Ovary (tissue), 9 donors: ENCODE data around the gene KRTAP1-5. TPM values are rescaled to one million over a fixed set of nuclear protein-coding genes. Genes with fewer than 3 reads are reported as not detected.

Experiments
- DNase-seq, 5 donors: peaks; one replicate each; pipeline ENCODE4 v3.0.0-alpha.2; 2019 to 2020
- H3K27ac ChIP-seq, 2 donors: fragments of 200-600 bp; one replicate each; pipeline versions ENCODE4 v1.5.1 to v1.8.0; 2019 to 2022
- H3K27me3 ChIP-seq: fragments of 200-600 bp; one replicate; pipeline ENCODE4 v1.8.0; 2022
- H3K36me3 ChIP-seq: fragments of 200-600 bp; sonication (generic); one replicate; pipeline ENCODE4 v1.5.1; 2019
- H3K4me1 ChIP-seq: one replicate; pipeline ENCODE4 v1.8.1; 2013; ENCODE audit warnings: mild to moderate bottlenecking, moderate library complexity; ENCODE audit not compliant: insufficient read depth
- H3K4me3 ChIP-seq: fragments of 200-600 bp; sonication (generic); one replicate; pipeline ENCODE4 v1.5.1; 2017
- H3K9me3 ChIP-seq, 2 donors: fragments of 200-600 bp in 1 of 2; sonication (generic) in 1 of 2; one replicate each; pipeline versions ENCODE4 v1.5.1 to v1.8.1; 2013 to 2019; ENCODE audit warnings: mild to moderate bottlenecking in 1 of 2, moderate library complexity in 1 of 2
- EP300 ChIP-seq: sonication (generic); formaldehyde crosslinking; IDR thresholded peaks from one replicate; pipeline ENCODE4 v1.6.1; 2017; ENCODE audit warnings: antibody characterized with exemption
- POLR2A ChIP-seq: fragments of 450-650 bp; IDR thresholded peaks from one replicate; pipeline ENCODE4 v1.6.1; 2017; ENCODE audit warnings: antibody characterized with exemption, mild to moderate bottlenecking, moderate library complexity
- WGBS, 3 donors: extraction: QIAGEN DNeasy Blood & Tissue Kit in 1 of 3; methylation state at CpG; one replicate each; pipeline versions ENCODE4 v1.1.5 to v1.1.7; 2013 to 2017; 5-methylcytosine and 5-hydroxymethylcytosine counted together
- intact Hi-C, 4 donors: fragments of 100-400 bp; cut with DNase I; formaldehyde crosslinking; loops; one replicate each; pipeline versions ENCODE4 v1.11.0 to v1.15.1; 2022 to 2023
- polyA plus RNA-seq, 2 donors: library from polyadenylated mRNA; stranded (reverse); fragments of 200-250 nt in 1 of 2; fragments of 350-450 nt in 1 of 2; fragmentation: Illumina TruSeq in 1 of 2; extraction: RNeasy Lipid Tissue Mini Kit (QIAGEN cat#74804) in 1 of 2; gene quantifications; one replicate each; pipeline ENCODE4 v1.2.3, GENCODE V29; 2013 to 2014
- total RNA-seq, 7 donors: library from RNA; depleted of rRNA in 2 of 7; stranded (reverse); fragments of >200 nt in 2 of 7; fragmentation: NEBNext Ultra II Directional in 3 of 7; extraction: Animal tissue kit (Norgen Biotek cat#: 25700) in 3 of 7; gene quantifications; one replicate each; pipeline versions ENCODE4 v1.1.0 to v1.2.4, GENCODE V29; 2016 to 2023
- TF ChIP-seq, protein P1 (sequence below), 3 donors: fragments of 450-650 bp in 2 of 3; fragments of 200-600 bp in 1 of 3; IDR thresholded peaks; one replicate each; pipeline versions ENCODE4 v1.5.1 to v1.8.0; 2016 to 2022; ENCODE audit warnings: antibody characterized with exemption in 3 of 3, mild to moderate bottlenecking in 1 of 3
- donor health status: DM: no; HTN: no; CAD: no; lungs with moderate emphysema.
- donor health status: DM: no; HTN: no; CAD: no.
- donor health status: Bipolar disorder and iron deficiency.
- donor health status: DM: yes; HTN: yes; CAD: no.
- donor health status: DM: no; HTN: no; CAD: no.
- donor health status: DM: yes; HTN: yes; CAD: no.

The KRTAP1-5 gene
- total and polyA plus RNA-seq, 9 donors, result 0.06 TPM; not detected in 8

DNA sequence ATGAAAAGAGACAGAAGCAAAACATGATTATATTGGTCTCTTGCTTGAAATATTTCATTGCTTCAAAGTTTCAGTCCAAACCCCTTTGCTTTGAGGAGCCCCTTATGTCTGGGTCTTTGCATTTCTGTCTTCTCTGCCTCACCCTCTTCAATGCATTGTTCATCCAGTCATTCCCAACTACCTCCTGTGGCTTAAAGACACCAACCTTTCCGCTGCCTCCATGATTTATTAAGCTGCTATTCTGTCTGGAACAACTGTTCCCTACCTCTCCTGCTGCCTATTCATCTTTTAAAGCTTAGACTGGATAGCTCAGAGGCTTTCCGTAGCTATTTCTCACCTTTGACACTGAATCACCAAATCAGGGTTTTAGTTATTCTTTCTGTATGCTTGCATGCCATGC lies 29.6 kb downstream of the KRTAP1-5 start:
- DNase-seq, result no peak
- WGBS, 3 donors, result 31 to 47% (median 43%) methylated on average over 2 of the region's 2 CpGs
- Histone ChIP-seq H3K4me3 (no peak overlapping the region), H3K27ac (no peak overlapping the region), H3K36me3 (no peaks in the 10 kb centered on the region), H3K27me3 (no peaks in the 10 kb centered on the region), H3K4me1 (no peaks in the 10 kb centered on the region), H3K9me3 (no peaks in the 10 kb centered on the region)
- intact Hi-C loops, result no loop called here
- TF ChIP-seq, protein P1, sequence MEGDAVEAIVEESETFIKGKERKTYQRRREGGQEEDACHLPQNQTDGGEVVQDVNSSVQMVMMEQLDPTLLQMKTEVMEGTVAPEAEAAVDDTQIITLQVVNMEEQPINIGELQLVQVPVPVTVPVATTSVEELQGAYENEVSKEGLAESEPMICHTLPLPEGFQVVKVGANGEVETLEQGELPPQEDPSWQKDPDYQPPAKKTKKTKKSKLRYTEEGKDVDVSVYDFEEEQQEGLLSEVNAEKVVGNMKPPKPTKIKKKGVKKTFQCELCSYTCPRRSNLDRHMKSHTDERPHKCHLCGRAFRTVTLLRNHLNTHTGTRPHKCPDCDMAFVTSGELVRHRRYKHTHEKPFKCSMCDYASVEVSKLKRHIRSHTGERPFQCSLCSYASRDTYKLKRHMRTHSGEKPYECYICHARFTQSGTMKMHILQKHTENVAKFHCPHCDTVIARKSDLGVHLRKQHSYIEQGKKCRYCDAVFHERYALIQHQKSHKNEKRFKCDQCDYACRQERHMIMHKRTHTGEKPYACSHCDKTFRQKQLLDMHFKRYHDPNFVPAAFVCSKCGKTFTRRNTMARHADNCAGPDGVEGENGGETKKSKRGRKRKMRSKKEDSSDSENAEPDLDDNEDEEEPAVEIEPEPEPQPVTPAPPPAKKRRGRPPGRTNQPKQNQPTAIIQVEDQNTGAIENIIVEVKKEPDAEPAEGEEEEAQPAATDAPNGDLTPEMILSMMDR (IDR thresholded peaks at IDR 0.05), result no peak
- TF ChIP-seq POLR2A, result no peak
- TF ChIP-seq EP300, result no peak

- Histone ChIP-seq H3K27ac (no peak overlapping the region), H3K4me1 (no peaks in the 10 kb centered on the region), H3K27me3 (no peaks in the 10 kb centered on the region), H3K4me3 (no peak overlapping the region), H3K36me3 (no peaks in the 10 kb centered on the region), H3K9me3 (no peaks in the 10 kb centered on the region)
- intact Hi-C loops, result no loop called here
- no peak for DNase-seq
- WGBS, 3 donors, result 62 to 73% (median 69%) methylated on average over 4 of the region's 4 CpGs
- TF ChIP-seq, protein P1 (IDR thresholded peaks at IDR 0.05), result no peak
- no peak for TF ChIP-seq EP300
- no peak for TF ChIP-seq POLR2A
These were observed 30.2 kb downstream of the KRTAP1-5 start for GRCh38 chr17:40996829-40997228.

GRCh38 chr17:40995116-40995515 lies 31.9 kb downstream of the KRTAP1-5 start:
- Histone ChIP-seq H3K36me3 (no peaks in the 10 kb centered on the region), H3K4me1 (no peaks in the 10 kb centered on the region), H3K4me3 (no peak overlapping the region), H3K27ac (no peak overlapping the region), H3K27me3 (no peaks in the 10 kb centered on the region), H3K9me3 (no peaks in the 10 kb centered on the region)
- intact Hi-C loops, result no loop called here
- WGBS, 3 donors, result 66 to 75% (median 75%) methylated on average over 1 of the region's 1 CpG
- TF ChIP-seq POLR2A (no peak), EP300 (no peak)
- TF ChIP-seq, protein P1 (IDR thresholded peaks at IDR 0.05), result no peak
- DNase-seq, result no peak

GRCh38 chr17:40993839-40994238 lies 33.2 kb downstream of the KRTAP1-5 start, which contains the start of gene KRTAP3-3:
Gene KRTAP3-3, minus strand, starts transcription at chr17:40994164. Its CDS starts 67 bp downstream, at chr17:40994097.
- H3K4me3 ChIP-seq, result no peak within 1 kb of the TSS
- H3K27me3 ChIP-seq, result no peaks in the 10 kb centered on the region
- intact Hi-C loops, result no loop called here
- no peaks in the 10 kb centered on the region for H3K9me3 ChIP-seq
- H3K27ac ChIP-seq, result no peak within 1 kb of the TSS
- H3K4me1 ChIP-seq, result no peaks in the 10 kb centered on the region
- TF ChIP-seq EP300, result no peak
- no peak for TF ChIP-seq POLR2A
- TF ChIP-seq, protein P1 (IDR thresholded peaks at IDR 0.05), result no peak
- no peak for DNase-seq
- WGBS, 3 donors, result 26 to 45% (median 30%) methylated on average over 4 of the region's 4 CpGs
- no peaks in the 10 kb centered on the region for H3K36me3 ChIP-seq
